Activated gamma-delta T cell treated with anti-CD3 and anti-CD28 coated beads, Interleukin-2, amount 50 U/mL, for 16 hours (primary cell): ENCODE measurements around the gene RPL18A.

Experiments
- DNase-seq: peaks from one replicate; pipeline ENCODE4 v3.0.0-alpha.2; 2020; ENCODE audit warnings: low read depth

Gene RPL18A

GRCh38 chr19:17841810-17842662 is 17.7 kb upstream of the RPL18A start:
- no peak for DNase-seq

GRCh38 chr19:17842663-17843291 is 16.9 kb upstream of the RPL18A start:
- DNase-seq: no peak

GRCh38 chr19:17843292-17843827 is 16.4 kb upstream of the RPL18A start:
- no peak for DNase-seq

GRCh38 chr19:17843908-17844490 is 15.7 kb upstream of the RPL18A start:
- no peak for DNase-seq

GRCh38 chr19:17846146-17846545 is 13.6 kb upstream of the RPL18A start:
- DNase-seq: no peak

GRCh38 chr19:17847538-17848366 is 12.0 kb upstream of the RPL18A start, which contains the start of gene JAK3:
TSS of gene JAK3 (minus strand) at chr19:17847982. CDS start at chr19:17844417, 3,565 bp downstream.
- peak; percentile 82 for DNase-seq

- no peak for DNase-seq
Measured at GRCh38 chr19:17848595-17849292, 11.0 kb upstream of the RPL18A start.

- DNase-seq: no peak
Measured at GRCh38 chr19:17854061-17854460, 5.6 kb upstream of the RPL18A start.

GRCh38 chr19:17855280-17856152 is 4.2 kb upstream of the RPL18A start:
- peak; percentile 91 for DNase-seq

GRCh38 chr19:17860331-17860992 is 752 bp downstream of the RPL18A start:
- no peak for DNase-seq

GRCh38 chr19:17860993-17861360 is 1.3 kb downstream of the RPL18A start:
- no peak for DNase-seq

- no peak for DNase-seq
Measured at GRCh38 chr19:17861542-17862402, 2.1 kb downstream of the RPL18A start.

- DNase-seq: no peak
Measured at GRCh38 chr19:17862711-17863519, 3.2 kb downstream of the RPL18A start.

- no peak for DNase-seq
Measured at GRCh38 chr19:17863520-17864182, 3.9 kb downstream of the RPL18A start.

GRCh38 chr19:17865364-17866311 is 5.9 kb downstream of the RPL18A start:
- DNase-seq: no peak

GRCh38 chr19:17866312-17866963 is 6.7 kb downstream of the RPL18A start:
- DNase-seq: no peak
